ENCODE results near the gene PPP1R12B.
A peak's percentile ranks its signal among the peaks of the same experiment; 100 is the strongest.

The PPP1R12B gene

GRCh38 chr1:202571719-202572339 is 223.3 kb downstream of the PPP1R12B start:
- Histone ChIP-seq H3K36me3 (peaks cover 55 to 79% (median 58%) of the 10 kb centered on the region in 3 donors), H3K4me1 (peaks cover 4 to 97% (median 65%) of the 10 kb centered on the region in 4 donors), H3K9me3 (no peaks in the 10 kb centered on the region), H3K27me3 (no peaks in the 10 kb centered on the region), H3K27ac (peak overlapping the region; percentile 68 to 95), H3K4me3 (no peak overlapping the region)
- peak; percentile 66 to 72 for TF ChIP-seq CTCF (IDR thresholded peaks at IDR 0.05)
- no peak for DNase-seq
- intact Hi-C loops (cut with DNase I; ENCODE audit: low total_unique reads): no loop called here

GRCh38 chr1:202572867-202573266 is 224.4 kb downstream of the PPP1R12B start:
- Histone ChIP-seq H3K9me3 (no peaks in the 10 kb centered on the region), H3K27ac (peak overlapping the region; percentile 68 to 95), H3K4me3 (no peak overlapping the region), H3K36me3 (peaks cover 55 to 77% (median 56%) of the 10 kb centered on the region in 3 donors), H3K4me1 (peaks cover 4 to 97% (median 65%) of the 10 kb centered on the region in 4 donors), H3K27me3 (no peaks in the 10 kb centered on the region)
- intact Hi-C loops (cut with DNase I; ENCODE audit: low total_unique reads): no loop called here
- no peak for DNase-seq
- TF ChIP-seq CTCF (IDR thresholded peaks at IDR 0.05): no peak

- Histone ChIP-seq H3K27ac (peak overlapping the region; percentile 68 to 95), H3K4me1 (peaks cover 0 to 92% (median 65%) of the 10 kb centered on the region in 4 donors), H3K36me3 (peaks cover 39 to 55% (median 42%) of the 10 kb centered on the region in 3 donors), H3K9me3 (no peaks in the 10 kb centered on the region), H3K27me3 (no peaks in the 10 kb centered on the region), H3K4me3 (no peak overlapping the region)
- no peak for TF ChIP-seq CTCF (IDR thresholded peaks at IDR 0.05)
- intact Hi-C loops (cut with DNase I; ENCODE audit: low total_unique reads): loop anchor here (2.0 kb wide), 1 partner anchor 49 kb away; no protein-coding TSS in a partner anchor
- DNase-seq: no peak
Observed at GRCh38 chr1:202575918-202576653, 227.6 kb downstream of the PPP1R12B start.

- peak overlapping the region; percentile 68 to 95 for H3K27ac ChIP-seq
- H3K9me3 ChIP-seq: no peaks in the 10 kb centered on the region
- H3K27me3 ChIP-seq: no peaks in the 10 kb centered on the region
- no peak overlapping the region for H3K4me3 ChIP-seq
- no peak for DNase-seq
- peaks cover 0 to 85% (median 60%) of the 10 kb centered on the region in 4 donors for H3K4me1 ChIP-seq
- H3K36me3 ChIP-seq: peaks cover 42 to 55% (median 49%) of the 10 kb centered on the region in 3 donors
- TF ChIP-seq CTCF (IDR thresholded peaks at IDR 0.05): no peak
- intact Hi-C loops (cut with DNase I; ENCODE audit: low total_unique reads): no loop called here
Observed at GRCh38 chr1:202576816-202577215, 228.3 kb downstream of the PPP1R12B start.

- Histone ChIP-seq H3K36me3 (peaks cover 43 to 54% (median 50%) of the 10 kb centered on the region in 3 donors), H3K9me3 (no peaks in the 10 kb centered on the region), H3K27ac (peak overlapping the region; percentile 51 to 95), H3K4me3 (no peak overlapping the region), H3K4me1 (peaks cover 0 to 79% (median 57%) of the 10 kb centered on the region in 4 donors), H3K27me3 (no peaks in the 10 kb centered on the region)
- intact Hi-C loops (cut with DNase I; ENCODE audit: low total_unique reads): no loop called here
- DNase-seq: no peak
- no peak for TF ChIP-seq CTCF (IDR thresholded peaks at IDR 0.05)
Observed at GRCh38 chr1:202577381-202577780, 228.9 kb downstream of the PPP1R12B start.

All from tibial artery (tissue), 4 donors.